Ascending aorta (tissue), 2 donors: ENCODE results near the gene RFPL1. TPM values are rescaled to one million over a fixed set of nuclear protein-coding genes. Genes with fewer than 3 reads are reported as not detected.

Source experiments
- DNase-seq, 2 donors: peaks; one replicate each; pipeline ENCODE4 v3.0.0-alpha.2; 2019; ENCODE audit warnings: low spot score in 2 of 2
- H3K27ac ChIP-seq, 2 donors: fragments of 200-600 bp; sonication (generic); one replicate each; pipeline ENCODE4 v1.5.1; 2016 to 2017; ENCODE audit warnings: mild to moderate bottlenecking in 1 of 2
- H3K27me3 ChIP-seq: fragments of 200-600 bp; sonication (generic); one replicate; pipeline ENCODE4 v1.5.1; 2017
- H3K36me3 ChIP-seq, 2 donors: fragments of 200-600 bp; sonication (generic); one replicate each; pipeline ENCODE4 v1.5.1; 2016
- H3K4me1 ChIP-seq, 2 donors: fragments of 200-600 bp; sonication (generic); one replicate each; pipeline ENCODE4 v1.5.1; 2016 to 2017; ENCODE audit warnings: mild to moderate bottlenecking in 1 of 2
- H3K4me3 ChIP-seq, 2 donors: fragments of 200-600 bp; sonication (generic); one replicate each; pipeline ENCODE4 v1.5.1; 2016 to 2017; ENCODE audit warnings: mild to moderate bottlenecking in 1 of 2
- H3K9me3 ChIP-seq, 2 donors: fragments of 200-600 bp; sonication (generic); one replicate each; pipeline ENCODE4 v1.5.1; 2016
- intact Hi-C: fragments of 100-400 bp; cut with DNase I; formaldehyde crosslinking; loops from one replicate; pipeline ENCODE4 v1.15.1; 2023
- total RNA-seq: library from RNA; depleted of rRNA; stranded (reverse); fragments of >200 nt; gene quantifications from one replicate; pipeline ENCODE4 v1.1.0, GENCODE V29; 2016
- TF ChIP-seq, protein P1 (sequence below), 3 experiments: fragments of 200-600 bp in 2 of 3; fragments of 450-650 bp in 1 of 3; sonication (generic) in 2 of 3; IDR thresholded peaks; one replicate each; pipeline ENCODE4 v1.5.1; 2016 to 2019; ENCODE audit warnings: antibody characterized with exemption in 3 of 3, mild to moderate bottlenecking in 1 of 3, moderate library complexity in 1 of 3

RFPL1 gene
- total RNA-seq, 1 donor from 2014 or later: not detected

- H3K36me3 ChIP-seq: no peaks in the 10 kb centered on the region
- DNase-seq: no peak
Measured at GRCh38 chr22:29447906-29448305, 9.5 kb downstream of the RFPL1 start.

GRCh38 chr22:29449296-29449875 is 11.0 kb downstream of the RFPL1 start:
- intact Hi-C loops: no loop called here
- Histone ChIP-seq H3K4me3 (no peak overlapping the region), H3K36me3 (no peaks in the 10 kb centered on the region), H3K4me1 (no peaks in the 10 kb centered on the region), H3K27me3 (no peaks in the 10 kb centered on the region), H3K27ac (no peak overlapping the region), H3K9me3 (no peaks in the 10 kb centered on the region)
- no peak for DNase-seq
- TF ChIP-seq, protein P1, sequence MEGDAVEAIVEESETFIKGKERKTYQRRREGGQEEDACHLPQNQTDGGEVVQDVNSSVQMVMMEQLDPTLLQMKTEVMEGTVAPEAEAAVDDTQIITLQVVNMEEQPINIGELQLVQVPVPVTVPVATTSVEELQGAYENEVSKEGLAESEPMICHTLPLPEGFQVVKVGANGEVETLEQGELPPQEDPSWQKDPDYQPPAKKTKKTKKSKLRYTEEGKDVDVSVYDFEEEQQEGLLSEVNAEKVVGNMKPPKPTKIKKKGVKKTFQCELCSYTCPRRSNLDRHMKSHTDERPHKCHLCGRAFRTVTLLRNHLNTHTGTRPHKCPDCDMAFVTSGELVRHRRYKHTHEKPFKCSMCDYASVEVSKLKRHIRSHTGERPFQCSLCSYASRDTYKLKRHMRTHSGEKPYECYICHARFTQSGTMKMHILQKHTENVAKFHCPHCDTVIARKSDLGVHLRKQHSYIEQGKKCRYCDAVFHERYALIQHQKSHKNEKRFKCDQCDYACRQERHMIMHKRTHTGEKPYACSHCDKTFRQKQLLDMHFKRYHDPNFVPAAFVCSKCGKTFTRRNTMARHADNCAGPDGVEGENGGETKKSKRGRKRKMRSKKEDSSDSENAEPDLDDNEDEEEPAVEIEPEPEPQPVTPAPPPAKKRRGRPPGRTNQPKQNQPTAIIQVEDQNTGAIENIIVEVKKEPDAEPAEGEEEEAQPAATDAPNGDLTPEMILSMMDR (IDR thresholded peaks at IDR 0.05): no peak

More at GRCh38 chr22:29447906-29448305, 9.5 kb downstream of the RFPL1 start:
- Histone ChIP-seq H3K4me3 (no peak overlapping the region), H3K9me3 (no peaks in the 10 kb centered on the region), H3K27ac (no peak overlapping the region), H3K27me3 (no peaks in the 10 kb centered on the region), H3K4me1 (no peaks in the 10 kb centered on the region)
- TF ChIP-seq, protein P1 (IDR thresholded peaks at IDR 0.05): no peak
- intact Hi-C loops: no loop called here

GRCh38 chr22:29450222-29450621 is 11.8 kb downstream of the RFPL1 start:
- Histone ChIP-seq H3K4me3 (no peak overlapping the region), H3K27ac (no peak overlapping the region), H3K36me3 (no peaks in the 10 kb centered on the region), H3K9me3 (no peaks in the 10 kb centered on the region), H3K4me1 (no peaks in the 10 kb centered on the region), H3K27me3 (no peaks in the 10 kb centered on the region)
- no peak for DNase-seq
- TF ChIP-seq, protein P1 (IDR thresholded peaks at IDR 0.05): no peak
- intact Hi-C loops: no loop called here

DNA sequence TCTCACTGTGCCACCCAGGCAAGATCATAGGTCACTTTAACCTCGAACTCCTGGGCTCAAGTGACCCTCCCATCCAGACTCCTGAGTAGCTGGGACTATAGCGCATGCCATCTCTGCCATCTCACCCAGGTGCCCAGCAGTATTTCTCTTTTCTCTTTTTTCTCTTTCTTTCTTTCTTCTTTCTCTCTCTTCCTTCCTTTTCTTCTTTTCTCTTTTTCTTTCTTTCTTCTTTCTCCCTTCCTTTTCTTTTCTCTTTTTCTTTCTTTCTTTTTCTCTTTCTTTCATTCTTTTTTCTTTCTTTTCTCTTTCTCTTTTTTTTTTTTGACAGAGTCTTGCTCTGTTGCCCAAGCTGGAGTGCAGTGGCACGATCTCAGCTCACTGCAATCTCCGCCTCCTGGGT is 13.5 kb downstream of the RFPL1 start:
- H3K4me1 ChIP-seq: no peaks in the 10 kb centered on the region
- DNase-seq: no peak
- intact Hi-C loops: no loop called here
- no peak overlapping the region for H3K27ac ChIP-seq
- no peaks in the 10 kb centered on the region for H3K9me3 ChIP-seq
- no peak overlapping the region for H3K4me3 ChIP-seq
- H3K36me3 ChIP-seq: no peaks in the 10 kb centered on the region
- H3K27me3 ChIP-seq: no peaks in the 10 kb centered on the region
- TF ChIP-seq, protein P1 (IDR thresholded peaks at IDR 0.05): no peak

GRCh38 chr22:29454276-29454675 is 15.9 kb downstream of the RFPL1 start:
- Histone ChIP-seq H3K9me3 (no peaks in the 10 kb centered on the region), H3K4me1 (no peaks in the 10 kb centered on the region), H3K27ac (no peak overlapping the region), H3K27me3 (no peaks in the 10 kb centered on the region), H3K36me3 (no peaks in the 10 kb centered on the region), H3K4me3 (no peak overlapping the region)
- TF ChIP-seq, protein P1 (IDR thresholded peaks at IDR 0.05): no peak
- DNase-seq: no peak
- intact Hi-C loops: no loop called here

DNA sequence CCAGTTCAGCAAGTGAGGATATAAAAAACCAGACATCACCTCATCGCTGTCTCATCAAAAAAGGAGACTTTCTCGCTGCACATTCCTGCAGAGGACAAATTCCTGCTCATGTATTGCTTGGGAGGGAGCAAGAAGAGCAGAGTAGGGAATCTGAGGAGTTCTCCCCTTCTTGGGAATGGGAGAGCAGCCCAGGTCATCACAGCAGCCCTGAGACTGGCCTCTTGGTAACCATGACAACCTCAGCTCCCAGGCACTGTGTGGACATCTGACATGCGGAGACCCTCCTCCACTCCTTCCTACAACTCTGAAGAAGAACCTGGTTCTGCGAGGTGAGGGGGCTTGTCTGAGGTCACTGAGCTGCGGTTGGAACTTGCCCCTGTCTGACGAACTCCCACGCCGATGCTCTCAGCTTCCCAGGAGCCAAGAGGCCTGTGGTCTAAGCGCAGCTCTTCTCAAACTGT is 17.9 kb downstream of the RFPL1 start:
- Histone ChIP-seq H3K4me3 (no peak overlapping the region), H3K9me3 (no peaks in the 10 kb centered on the region), H3K36me3 (no peaks in the 10 kb centered on the region), H3K4me1 (no peaks in the 10 kb centered on the region), H3K27me3 (no peaks in the 10 kb centered on the region), H3K27ac (no peak overlapping the region)
- intact Hi-C loops: no loop called here
- DNase-seq: no peak
- TF ChIP-seq, protein P1 (IDR thresholded peaks at IDR 0.05): no peak
